Measurements from ENCODE around the gene FKBP6.
"Not testable (repeated sequence)": the region's sequence is repeated elsewhere in the genome, so short reads cannot be mapped to it uniquely, and the experiment has no call there.

Gene FKBP6

DNA sequence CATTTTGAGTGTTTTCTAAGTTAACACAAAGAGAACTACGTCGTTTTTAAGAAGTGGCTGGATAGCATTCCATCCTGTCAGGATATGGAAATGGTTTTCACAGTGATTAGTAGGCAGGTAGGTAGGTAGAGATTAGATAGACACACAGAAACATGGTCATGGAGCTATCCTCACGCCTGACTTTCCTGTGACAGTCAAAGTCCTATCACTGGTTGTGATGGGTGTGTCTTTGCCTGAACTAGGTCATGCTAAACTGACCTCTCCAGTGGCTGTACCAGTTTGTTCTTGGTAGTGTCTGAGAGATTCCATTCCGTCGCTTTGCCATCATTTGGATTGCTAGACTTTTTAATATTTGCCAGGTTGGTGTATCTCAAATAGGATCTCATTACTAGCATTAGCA, 28.2 kb downstream of the FKBP6 start:
- no peak for DNase-seq (ENCODE audit: low spot score)

DNA sequence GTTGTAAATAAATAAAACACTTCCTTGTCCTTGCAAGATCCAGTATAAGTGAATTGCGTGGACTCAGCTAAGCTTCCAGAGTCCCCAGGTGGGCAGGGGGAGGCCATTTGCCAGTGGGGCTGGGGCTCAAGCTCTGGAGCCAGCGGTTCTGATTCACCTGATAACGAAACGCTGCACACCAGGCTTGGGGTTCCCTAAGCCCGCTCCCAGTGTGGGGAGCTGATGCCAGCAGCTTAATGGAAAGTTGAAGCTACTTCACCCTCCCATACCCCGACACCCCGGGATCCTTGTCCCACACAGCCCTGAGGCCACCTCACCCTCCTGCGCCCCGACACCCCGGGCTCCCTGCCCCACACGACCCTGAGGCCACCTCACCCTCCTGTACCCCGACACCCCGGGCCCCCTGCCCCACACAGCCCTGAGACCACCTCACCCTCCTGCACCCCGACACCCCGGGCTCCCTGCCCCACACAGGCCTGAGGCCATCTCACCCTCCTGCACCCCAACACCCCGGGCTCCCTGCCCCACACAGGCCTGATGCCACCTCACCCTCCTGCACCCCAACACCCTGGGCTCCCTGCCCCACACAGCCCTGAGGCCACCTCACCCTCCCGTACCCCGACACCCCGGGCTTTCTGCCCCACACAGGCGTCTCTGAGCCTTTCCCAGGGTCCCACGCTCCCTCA, 30.8 kb downstream of the FKBP6 start:
- no peak for DNase-seq (ENCODE audit: low spot score)

DNA sequence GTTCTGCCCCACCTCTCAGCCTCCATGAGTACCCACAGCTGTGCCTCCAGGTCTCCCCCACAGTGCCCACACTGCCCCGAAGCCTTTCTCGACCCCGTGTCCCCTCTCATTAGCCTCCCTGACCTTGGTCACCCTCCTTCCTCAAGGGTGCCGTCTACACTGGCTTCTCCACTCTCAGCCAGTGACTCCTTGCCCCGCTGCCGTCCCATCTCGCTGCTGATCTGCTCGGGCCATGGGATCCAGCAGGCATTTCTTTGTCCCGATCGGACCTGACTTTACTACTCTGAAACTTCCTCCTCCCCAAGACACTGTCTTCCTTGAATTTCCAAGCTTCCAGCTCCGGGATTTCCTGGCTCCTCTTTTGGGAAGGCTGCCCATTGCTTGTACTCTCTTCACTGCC, 31.3 kb downstream of the FKBP6 start:
- DNase-seq (ENCODE audit: low spot score) = no peak

DNA sequence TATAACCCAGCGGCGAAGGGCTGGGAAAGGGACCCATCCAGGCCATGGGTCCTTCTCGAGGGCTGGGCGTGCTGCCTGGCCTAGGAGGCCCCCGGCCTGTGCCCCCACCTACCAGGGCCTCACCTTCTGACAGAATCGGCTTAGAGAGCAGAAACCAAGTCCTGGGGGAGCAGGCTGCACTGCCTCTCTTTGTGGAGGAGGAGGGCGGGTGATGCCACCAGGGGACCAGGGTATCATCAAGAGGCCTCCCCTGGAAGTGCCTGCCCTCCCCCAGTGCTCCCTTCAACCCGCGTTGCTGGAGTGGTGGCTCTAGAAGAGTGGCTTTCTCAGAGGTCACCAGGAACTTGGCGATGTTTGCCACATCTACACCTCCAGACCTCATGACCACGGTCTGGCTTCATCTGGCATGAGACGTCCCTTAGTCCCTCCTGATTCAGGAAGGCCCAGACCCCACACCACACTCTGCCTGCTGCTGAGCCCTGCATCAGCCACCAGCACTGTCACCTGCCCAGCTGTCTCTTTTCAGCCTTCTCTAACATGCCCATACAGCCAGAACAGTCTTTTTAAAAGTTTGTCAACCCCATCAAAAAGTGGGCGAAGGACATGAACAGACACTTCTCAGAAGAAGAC, 31.9 kb downstream of the FKBP6 start:
- no peak for DNase-seq (ENCODE audit: low spot score)

DNA sequence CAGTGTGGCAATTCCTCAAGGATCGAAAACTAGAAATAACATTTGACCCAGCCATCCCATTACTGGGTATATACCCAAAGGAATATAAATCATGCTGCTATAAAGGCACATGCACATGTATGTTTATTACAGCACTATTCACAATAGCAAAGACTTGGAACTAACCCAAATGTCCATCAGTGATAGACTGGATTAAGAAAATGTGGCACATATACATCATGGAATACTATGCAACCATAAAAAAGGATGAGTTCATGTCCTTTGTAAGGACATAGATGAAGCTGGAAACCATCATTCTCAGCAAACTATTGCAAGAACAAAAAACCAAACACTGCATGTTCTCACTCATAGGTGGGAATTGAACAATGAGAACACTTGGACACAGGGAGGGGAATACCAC, 32.6 kb downstream of the FKBP6 start:
- DNase-seq (ENCODE audit: low spot score) = not testable (repeated sequence)

DNA sequence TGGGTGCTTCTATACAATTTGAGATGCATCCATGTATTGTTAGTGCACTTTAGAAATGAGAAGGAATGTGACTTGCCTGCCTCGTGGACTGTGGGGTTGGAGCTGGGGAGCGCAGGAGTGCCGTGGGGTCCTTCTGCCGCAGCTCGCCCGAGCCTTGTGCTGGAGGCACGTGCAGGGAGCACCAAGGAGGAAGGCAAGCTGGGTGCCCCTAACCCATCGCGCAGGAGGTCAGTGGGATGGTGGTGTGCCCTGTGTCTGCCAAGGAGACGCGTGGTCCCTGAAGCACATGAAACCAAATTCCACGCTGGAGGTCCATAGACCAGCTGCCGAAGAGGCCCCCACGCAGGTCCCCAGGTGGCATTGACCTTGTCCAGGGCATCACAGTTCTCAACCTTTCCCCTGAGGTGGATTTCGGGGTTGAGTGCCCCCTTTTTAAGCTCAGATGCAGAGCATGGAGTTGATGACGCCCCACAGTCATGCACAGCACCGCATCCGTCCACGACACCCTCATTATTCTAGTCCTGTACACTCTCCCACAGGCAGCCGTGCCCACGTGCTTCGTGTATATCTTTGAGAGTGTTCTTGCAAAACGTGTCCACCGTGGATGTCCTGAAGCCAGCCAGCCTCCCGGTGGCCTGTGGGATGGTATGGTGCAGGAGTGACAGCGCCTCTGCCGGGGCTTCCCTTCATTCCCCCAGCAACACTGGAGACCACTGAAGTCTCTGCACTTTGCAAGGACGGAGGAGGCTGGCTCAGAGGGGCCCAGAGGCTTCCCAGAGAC, 35.5 kb downstream of the FKBP6 start:
- no peak for DNase-seq (ENCODE audit: low spot score)

DNA sequence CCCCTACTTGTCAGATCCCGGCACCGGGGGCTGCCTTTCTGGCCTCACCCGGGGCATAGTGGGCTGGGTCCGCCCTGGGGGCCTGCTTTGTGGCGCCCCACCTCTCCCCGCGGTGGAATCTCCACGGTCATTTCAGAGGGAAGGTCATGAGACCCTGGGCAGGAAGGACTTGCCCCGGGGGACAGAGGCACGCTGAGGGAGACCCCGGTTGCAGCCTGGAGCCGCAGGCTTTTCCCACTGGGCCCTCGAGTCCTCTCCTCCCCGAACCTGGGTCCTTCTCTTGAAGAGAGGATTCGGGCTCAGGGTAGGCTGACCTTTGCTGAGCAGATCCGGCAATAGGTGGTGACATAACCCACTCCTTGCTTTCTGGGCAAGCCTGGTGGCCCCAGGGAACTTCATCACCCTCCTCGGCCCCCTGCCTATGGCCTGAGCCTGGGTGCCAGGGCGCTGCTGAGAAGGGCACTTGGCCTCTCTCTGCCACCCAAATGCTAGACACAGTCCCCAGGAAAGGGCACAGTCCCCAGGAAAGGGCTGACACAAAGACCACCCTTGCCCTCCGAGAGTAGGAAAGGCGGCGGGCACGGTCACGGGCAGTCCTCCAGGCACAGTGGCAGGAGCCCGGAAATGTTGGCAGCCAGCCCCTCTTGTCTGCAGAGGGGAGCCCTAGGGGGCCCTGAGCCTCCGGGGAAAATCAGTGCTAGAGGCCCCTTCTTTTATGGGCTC, 36.2 kb downstream of the FKBP6 start:
- DNase-seq (ENCODE audit: low spot score) = no peak

DNA sequence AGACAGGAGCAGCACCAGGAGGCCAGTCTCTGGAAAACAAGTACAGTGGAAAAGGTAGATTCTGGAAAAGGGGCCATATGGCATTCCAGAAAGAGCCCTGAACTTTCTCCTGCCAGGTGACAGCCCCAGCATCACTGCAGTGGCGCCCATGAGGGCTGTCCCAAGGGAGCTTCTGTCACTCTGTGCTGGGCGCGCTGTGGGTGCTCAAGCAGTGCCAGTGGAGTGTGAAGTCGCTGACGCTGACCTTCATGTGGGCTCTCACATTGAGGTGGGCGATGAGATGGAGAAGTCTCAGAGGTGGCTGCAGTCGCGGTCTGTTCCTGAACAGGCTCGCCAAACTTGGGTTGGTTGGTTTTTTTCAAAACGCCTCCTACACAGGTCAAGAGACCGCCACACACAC, 38.2 kb downstream of the FKBP6 start:
- no peak for DNase-seq (ENCODE audit: low spot score)

DNA sequence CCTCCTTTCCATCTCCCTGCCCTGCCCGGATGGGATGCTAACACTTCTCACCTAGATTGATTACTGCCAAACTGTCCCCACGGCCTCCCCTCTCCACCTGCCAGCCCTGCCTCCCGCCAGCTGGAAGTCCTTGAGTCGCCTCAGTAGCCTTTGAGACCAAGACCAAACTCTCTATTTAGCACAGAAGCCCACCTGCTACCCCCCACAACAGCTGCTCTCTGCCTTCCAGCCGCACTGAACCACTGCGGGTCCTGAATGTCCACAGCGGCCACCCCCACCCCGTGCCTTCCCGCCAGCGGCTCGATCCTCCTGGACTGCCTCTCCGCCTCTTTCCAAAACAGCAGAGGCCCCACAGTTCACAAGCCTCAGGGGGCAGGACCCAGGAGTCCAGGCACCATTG, 39.0 kb downstream of the FKBP6 start:
- DNase-seq (ENCODE audit: low spot score) = no peak

DNA sequence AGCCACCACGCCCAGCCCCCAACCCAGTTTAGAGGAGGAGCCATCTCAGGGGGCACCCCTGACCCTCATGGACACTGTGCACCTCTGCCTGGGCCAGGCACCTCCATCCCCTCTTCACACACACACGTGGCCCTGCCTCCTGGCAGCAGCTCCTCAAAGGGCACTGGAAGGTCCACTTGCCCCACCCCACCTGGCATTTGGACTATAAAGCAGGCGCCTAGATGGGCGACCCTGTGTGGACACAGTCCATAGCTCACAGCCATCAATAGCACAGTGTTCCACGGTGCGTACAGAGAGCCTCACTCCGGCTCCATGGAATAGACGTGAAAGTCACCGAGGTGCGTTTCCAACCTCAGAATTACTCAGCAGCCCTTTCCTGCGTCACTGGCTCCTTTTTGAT, 41.0 kb downstream of the FKBP6 start:
- no peak for DNase-seq (ENCODE audit: low spot score)

DNA sequence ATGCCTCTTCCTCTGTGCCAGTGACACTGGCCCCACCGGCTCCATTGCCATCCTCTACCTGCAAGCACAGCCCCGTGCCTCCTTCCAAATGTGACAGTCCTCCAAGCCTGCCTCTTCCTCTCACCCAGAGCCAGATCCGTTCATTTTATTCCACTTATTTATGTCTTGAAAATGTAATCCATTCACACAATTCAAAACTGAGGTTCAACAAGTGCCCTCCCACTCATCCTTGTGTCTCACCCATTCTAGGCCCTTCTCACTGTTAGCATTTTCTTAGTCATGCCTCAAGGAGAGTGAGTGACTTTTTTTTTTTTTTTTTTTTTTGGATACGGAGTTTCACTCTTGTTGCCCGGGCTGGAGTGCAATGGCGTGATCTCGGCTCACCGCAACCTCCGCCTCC, 41.7 kb downstream of the FKBP6 start:
- no peak for DNase-seq (ENCODE audit: low spot score)

DNA sequence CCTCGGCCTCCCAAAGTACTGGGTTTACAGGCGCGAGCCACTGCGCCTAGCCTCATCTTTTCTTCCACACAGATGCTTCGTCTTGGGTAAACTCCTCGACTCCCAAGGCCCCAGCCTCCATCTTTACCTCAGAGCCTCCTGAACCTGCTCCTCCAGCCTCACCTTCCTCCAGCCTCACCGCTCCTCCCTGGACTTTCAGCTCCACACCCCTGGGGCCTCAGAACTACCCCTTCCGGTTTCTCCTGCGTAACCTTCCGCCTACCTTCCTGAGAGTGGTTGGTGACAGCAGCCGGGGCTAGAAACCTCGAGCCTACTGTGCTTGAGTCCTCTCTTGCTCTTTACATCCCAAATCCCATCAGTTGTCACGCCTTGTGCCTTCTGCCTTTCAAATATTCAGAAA, 45.8 kb downstream of the FKBP6 start:
- no peak for DNase-seq (ENCODE audit: low spot score)

DNA sequence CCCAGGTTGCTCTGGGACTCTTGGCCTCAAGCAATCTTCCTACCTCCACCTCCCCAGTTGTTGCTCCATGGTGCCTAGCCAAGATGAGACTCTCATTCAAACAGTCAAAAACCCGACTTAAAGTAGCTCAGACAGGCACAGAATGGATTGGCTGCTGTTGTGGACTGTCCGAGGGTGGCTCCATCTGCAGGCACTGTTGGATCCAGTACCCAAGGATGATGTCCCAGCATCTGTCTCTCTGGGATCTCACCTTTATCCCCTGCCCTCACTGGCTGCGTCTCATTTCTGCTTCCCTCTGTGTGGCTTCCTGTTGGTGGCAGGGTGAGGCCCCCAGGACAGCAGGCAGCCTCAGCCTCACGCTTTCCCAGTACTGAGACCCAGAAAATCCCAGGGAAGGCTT, 48.3 kb downstream of the FKBP6 start:
- DNase-seq (ENCODE audit: low spot score) = not testable (repeated sequence)

DNA sequence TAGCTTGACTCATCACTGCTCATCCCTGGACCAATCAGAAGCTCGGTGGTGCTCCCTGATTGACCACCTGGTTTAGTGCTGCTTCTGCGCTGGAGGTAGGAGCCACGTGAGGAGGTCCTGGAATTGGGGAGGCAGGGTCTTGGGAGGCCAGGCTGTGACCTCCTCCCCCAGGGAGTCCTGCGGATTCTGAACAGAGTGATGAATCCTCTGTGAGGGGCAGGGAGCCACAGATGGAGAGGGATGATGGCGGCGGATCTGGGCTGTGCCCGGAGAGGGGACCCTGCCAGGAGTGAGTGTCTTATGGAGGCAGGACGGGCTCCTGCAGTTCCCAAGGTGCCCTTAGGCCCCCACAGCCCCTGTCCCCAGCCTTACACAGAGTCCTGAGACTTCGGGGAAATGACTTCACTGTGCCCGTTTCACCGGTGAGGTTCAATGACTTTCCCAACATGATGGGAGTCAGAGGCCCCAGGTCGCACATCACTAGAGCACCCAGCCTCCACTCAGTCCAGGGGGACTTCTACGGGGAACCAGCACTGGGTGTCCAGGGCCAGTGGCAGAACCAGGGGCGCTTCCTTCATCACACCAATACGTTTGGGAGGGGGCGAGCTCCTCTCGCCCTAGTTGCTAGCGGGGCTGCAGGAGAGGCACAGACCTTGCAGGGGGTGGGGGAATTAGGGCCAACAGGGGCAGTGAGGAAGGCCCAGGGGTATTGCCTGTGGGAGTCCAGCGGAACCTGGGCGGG, 48.9 kb downstream of the FKBP6 start:
- no peak for DNase-seq (ENCODE audit: low spot score)

DNA sequence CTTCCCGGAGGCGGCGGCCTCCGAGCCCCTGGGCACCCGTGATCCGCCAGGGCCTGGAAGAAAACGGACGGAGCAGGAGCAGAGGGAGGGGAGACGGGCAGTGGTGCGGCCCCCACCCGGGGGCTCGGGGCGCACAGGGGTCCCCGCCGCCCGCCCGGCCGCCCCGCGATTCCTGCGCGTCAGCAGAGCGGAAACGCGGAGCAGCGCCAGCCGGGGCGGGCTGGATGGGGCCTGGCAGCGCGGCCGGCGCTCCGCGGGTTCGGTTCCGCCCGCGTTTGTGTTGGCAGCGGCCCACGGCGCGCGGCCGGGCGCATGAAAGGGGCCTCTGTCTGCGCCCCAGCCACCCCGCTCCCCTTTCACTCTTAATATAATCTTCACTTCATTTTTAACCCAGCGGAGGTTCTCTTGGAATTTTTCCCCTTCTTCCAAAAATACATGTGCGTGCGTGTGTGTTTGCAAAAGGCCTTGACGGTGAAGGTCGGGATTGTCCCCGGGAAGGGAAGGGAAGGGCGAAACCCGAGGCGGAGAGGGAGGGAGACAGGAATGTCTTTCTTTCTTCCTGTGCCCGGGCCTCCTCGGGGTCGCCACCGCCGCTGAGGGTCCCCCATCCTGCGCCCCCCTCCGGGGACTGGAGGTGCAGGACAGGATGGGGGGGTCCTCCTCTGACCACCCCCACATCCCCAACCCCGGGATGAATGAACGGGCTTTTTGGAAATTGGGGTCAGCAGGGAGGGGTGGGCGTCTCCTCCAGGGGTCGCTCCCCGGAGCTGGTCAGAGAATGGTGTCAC, 49.6 kb downstream of the FKBP6 start:
- not testable (repeated sequence) for DNase-seq (ENCODE audit: low spot score)

DNA sequence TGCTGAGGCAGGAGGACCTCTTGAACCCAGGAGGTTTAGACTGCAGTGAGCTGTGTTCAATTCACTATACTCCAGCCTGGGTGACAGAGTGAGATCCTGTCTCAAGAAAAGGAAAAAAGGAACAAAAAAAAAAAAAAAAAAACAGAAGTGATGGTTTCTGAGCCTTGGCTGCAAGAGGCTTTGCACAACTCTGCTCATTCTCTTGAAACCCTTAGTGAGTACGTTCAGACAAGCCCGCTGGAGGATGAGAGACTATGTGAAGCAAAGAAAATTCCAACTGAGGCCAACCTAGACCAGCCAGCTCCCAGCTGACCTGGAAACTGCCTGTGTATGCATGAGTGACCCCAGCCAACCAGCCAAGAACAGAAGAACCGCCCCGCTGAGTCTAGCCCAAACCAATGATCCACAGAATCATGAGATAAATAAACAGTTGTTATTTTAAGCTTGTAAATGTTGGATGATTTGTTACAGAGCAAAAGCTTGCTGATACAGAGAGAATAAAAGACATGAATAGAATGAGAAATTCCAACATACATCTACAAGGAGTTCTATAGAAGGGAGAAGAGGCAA, 55.1 kb downstream of the FKBP6 start:
- no peak for DNase-seq (ENCODE audit: low spot score)

DNA sequence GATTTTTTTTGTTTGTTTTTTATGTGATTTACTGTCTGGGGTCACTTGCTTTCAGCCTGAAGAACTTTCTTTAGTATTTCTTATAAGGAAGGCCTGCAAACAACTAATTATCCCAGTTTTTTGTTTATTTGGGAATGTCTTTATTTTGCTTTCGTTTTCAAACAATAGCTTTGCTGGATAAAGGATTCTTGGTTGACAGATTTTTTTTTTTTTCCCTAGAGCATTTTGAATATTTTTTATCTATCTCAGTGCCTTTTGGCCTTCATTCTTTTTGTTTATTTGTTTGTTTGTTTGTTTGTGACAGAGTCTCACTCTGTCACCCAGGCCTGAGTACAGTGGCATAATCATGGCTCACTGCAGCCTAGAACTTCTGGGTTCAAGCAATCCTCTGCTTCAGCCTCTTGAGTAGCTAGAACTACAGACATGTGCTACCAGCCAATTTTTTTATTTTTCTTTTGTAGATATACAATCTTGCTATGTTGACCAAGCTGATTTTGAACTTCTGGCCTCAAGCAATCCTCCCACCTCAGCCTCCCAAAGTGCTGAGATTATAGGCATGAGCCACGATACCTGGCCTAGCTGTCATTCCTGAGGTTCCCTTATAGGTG, 59.4 kb downstream of the FKBP6 start:
- no peak for DNase-seq (ENCODE audit: low spot score)

DNA sequence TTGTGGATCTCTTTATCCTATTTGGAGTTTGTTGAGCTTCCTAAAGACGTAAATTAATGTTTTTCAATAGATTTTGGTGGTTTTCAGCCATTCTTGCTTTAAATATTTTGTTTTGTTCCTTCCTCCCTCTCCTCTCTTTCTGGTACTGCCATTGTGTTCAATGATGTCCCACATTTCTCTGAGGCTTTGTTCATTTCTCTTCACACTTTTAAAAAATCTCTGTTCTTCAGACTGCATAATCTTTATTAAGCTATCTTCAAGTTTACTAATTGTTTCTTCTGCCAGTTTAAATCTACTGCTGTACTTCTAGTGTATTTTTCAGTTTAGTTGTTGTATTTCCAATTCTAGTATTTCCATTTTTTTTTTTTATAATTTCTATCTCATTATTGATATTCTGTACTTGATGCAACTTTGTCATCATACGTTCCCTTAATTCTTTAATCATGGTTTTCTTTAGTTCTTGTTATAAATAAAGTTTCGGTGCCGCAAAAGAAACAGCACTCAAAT, 60.0 kb downstream of the FKBP6 start:
- no peak for DNase-seq (ENCODE audit: low spot score)

DNA sequence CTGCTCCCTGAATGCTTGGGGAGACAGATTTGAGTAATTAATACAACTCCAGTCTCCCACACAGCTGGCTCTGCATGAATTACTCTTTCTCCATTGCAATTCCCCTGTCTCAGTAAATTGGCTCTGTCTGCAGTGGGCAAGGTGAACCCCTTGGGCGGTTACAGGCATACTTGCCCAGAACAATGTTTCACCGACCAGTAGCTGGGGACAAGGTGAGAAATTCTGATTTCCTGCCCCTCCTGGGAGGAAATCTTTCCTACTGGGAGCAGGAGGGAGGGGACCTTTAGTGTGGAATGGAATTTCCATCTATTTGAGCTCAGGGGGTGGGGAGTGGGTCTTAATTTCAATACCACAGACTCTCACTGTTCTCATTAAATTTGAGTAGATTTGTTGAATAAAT, 63.4 kb downstream of the FKBP6 start:
- DNase-seq (ENCODE audit: low spot score) = no peak

DNA sequence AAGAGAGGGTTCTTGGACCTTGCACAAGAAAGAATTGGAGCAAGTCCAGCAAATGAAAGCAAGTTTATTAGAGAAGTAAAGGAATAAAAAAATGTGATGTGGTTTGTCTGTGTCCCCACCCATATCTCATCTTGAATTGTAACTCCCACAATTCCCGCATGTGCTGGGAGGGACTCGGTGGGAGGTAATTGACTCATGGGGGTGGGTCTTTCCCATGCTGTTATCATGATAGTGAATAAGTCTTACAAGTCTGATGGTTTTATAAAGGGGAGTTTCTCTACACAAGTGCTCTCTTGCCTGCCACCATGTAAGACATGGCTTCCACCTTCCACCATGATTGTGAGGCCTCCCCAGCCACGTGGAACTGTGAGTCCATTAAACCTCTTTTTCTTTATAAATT, 66.5 kb downstream of the FKBP6 start:
- no peak for DNase-seq (ENCODE audit: low spot score)

Measured in pons (tissue), 1 donor.